SJCRH30 (cell line): ENCODE results near the gene CNTNAP3. TPM values are rescaled to one million over a fixed set of nuclear protein-coding genes. Genes with fewer than 3 reads are reported as not detected.
"Not testable (repeated sequence)": the region's sequence is repeated elsewhere in the genome, so short reads cannot be mapped to it uniquely, and the experiment has no call there.

Source experiments
- DNase-seq, 2 experiments: peaks; one replicate each; pipeline ENCODE4 v3.0.0-alpha.2; 2015 to 2020
- H3K27ac ChIP-seq: fragments of 250-450 bp; sonication (Bioruptor Pico); 2 replicates; pipeline ENCODE4 v1.5.1; 2020; ENCODE audit warnings: mild to moderate bottlenecking, moderate library complexity
- H3K27me3 ChIP-seq: fragments of 250-450 bp; sonication (Bioruptor Pico); 2 replicates; pipeline ENCODE4 v1.5.1; 2020; ENCODE audit warnings: mild to moderate bottlenecking, moderate library complexity
- H3K36me3 ChIP-seq: fragments of 250-450 bp; sonication (Bioruptor Pico); 2 replicates; pipeline ENCODE4 v1.5.1; 2020; ENCODE audit warnings: mild to moderate bottlenecking, moderate library complexity
- H3K4me1 ChIP-seq: fragments of 250-450 bp; sonication (Bioruptor Pico); 2 replicates; pipeline ENCODE4 v1.5.1; 2020; ENCODE audit warnings: mild to moderate bottlenecking, moderate library complexity
- H3K4me3 ChIP-seq: fragments of 250-450 bp; sonication (Bioruptor Pico); 2 replicates; pipeline ENCODE4 v1.5.1; 2020; ENCODE audit warnings: mild to moderate bottlenecking, moderate library complexity
- H3K9me3 ChIP-seq: fragments of 250-450 bp; sonication (Bioruptor Pico); replicated peaks from 2 replicates; pipeline ENCODE4 v1.5.1; 2020; ENCODE audit warnings: mild to moderate bottlenecking, moderate library complexity
- total RNA-seq: library from RNA; depleted of rRNA; stranded (reverse); fragments of >200 nt; shearing (Covaris generic); gene quantifications from 2 replicates; pipeline ENCODE4 v1.2.3, GENCODE V29; 2014

CNTNAP3 gene
- total RNA-seq, 1 experiment from 2014 or later, result 12.3 TPM

GRCh38 chr9:39108145-39108544 lies 179.8 kb downstream of the CNTNAP3 start:
- Histone ChIP-seq H3K27me3 (no peaks in the 10 kb centered on the region), H3K4me1 (no peaks in the 10 kb centered on the region), H3K27ac (no peak overlapping the region), H3K9me3 (no peaks in the 10 kb centered on the region), H3K4me3 (no peak overlapping the region), H3K36me3 (no peaks in the 10 kb centered on the region)
- no peak for DNase-seq

- not testable (repeated sequence) for H3K9me3 ChIP-seq, H3K4me1 ChIP-seq, H3K27ac ChIP-seq
These were observed 190.8 kb downstream of the CNTNAP3 start for GRCh38 chr9:39097208-39097607.

GRCh38 chr9:39085311-39085710 lies 202.7 kb downstream of the CNTNAP3 start:
- H3K27me3 ChIP-seq, H3K27ac ChIP-seq, H3K9me3 ChIP-seq, DNase-seq, H3K4me1 ChIP-seq, H3K36me3 ChIP-seq, H3K4me3 ChIP-seq: not testable (repeated sequence)

More at GRCh38 chr9:39097208-39097607, 190.8 kb downstream of the CNTNAP3 start:
- not testable (repeated sequence) for H3K27me3 ChIP-seq, H3K36me3 ChIP-seq, H3K4me3 ChIP-seq, DNase-seq

- DNase-seq, H3K27ac ChIP-seq, H3K9me3 ChIP-seq, H3K4me1 ChIP-seq, H3K27me3 ChIP-seq, H3K36me3 ChIP-seq, H3K4me3 ChIP-seq: not testable (repeated sequence)
These were observed 205.4 kb downstream of the CNTNAP3 start for GRCh38 chr9:39082574-39082973.

GRCh38 chr9:39080081-39080480 lies 207.9 kb downstream of the CNTNAP3 start:
- H3K4me1 ChIP-seq, H3K27me3 ChIP-seq, DNase-seq, H3K9me3 ChIP-seq, H3K36me3 ChIP-seq, H3K27ac ChIP-seq, H3K4me3 ChIP-seq: not testable (repeated sequence)

GRCh38 chr9:39078621-39079256 lies 209.2 kb downstream of the CNTNAP3 start:
- H3K36me3 ChIP-seq, H3K27me3 ChIP-seq, H3K4me3 ChIP-seq, DNase-seq, H3K9me3 ChIP-seq, H3K4me1 ChIP-seq, H3K27ac ChIP-seq: not testable (repeated sequence)

- H3K4me3 ChIP-seq, H3K27ac ChIP-seq, H3K4me1 ChIP-seq, H3K9me3 ChIP-seq, H3K36me3 ChIP-seq, DNase-seq, H3K27me3 ChIP-seq: not testable (repeated sequence)
These were observed 214.4 kb downstream of the CNTNAP3 start for GRCh38 chr9:39073537-39073936.

- not testable (repeated sequence) for H3K27me3 ChIP-seq, H3K27ac ChIP-seq, DNase-seq, H3K4me1 ChIP-seq, H3K36me3 ChIP-seq, H3K9me3 ChIP-seq, H3K4me3 ChIP-seq
These were observed 220.3 kb downstream of the CNTNAP3 start for GRCh38 chr9:39067683-39068082.

- DNase-seq, result peak in 1 of 2 experiments; percentile 37
- H3K36me3 ChIP-seq, H3K27me3 ChIP-seq, H3K27ac ChIP-seq, H3K4me3 ChIP-seq, H3K9me3 ChIP-seq, H3K4me1 ChIP-seq: not testable (repeated sequence)
These were observed 225.0 kb downstream of the CNTNAP3 start for GRCh38 chr9:39062966-39063365.

- not testable (repeated sequence) for H3K27me3 ChIP-seq, H3K27ac ChIP-seq, DNase-seq, H3K4me3 ChIP-seq, H3K9me3 ChIP-seq, H3K36me3 ChIP-seq, H3K4me1 ChIP-seq
These were observed 233.5 kb downstream of the CNTNAP3 start for GRCh38 chr9:39054453-39054852.

- H3K36me3 ChIP-seq, H3K27ac ChIP-seq, H3K27me3 ChIP-seq, H3K4me1 ChIP-seq, H3K9me3 ChIP-seq, DNase-seq, H3K4me3 ChIP-seq: not testable (repeated sequence)
These were observed 241.1 kb downstream of the CNTNAP3 start for GRCh38 chr9:39046833-39047232.

- not testable (repeated sequence) for DNase-seq
These were observed 245.6 kb downstream of the CNTNAP3 start for GRCh38 chr9:39042352-39042803.

GRCh38 chr9:39041774-39042173 lies 246.2 kb downstream of the CNTNAP3 start:
- not testable (repeated sequence) for H3K4me1 ChIP-seq, H3K27ac ChIP-seq, H3K4me3 ChIP-seq, H3K9me3 ChIP-seq, DNase-seq, H3K36me3 ChIP-seq, H3K27me3 ChIP-seq

More at GRCh38 chr9:39042352-39042803, 245.6 kb downstream of the CNTNAP3 start:
- H3K27ac ChIP-seq, H3K9me3 ChIP-seq, H3K36me3 ChIP-seq, H3K27me3 ChIP-seq, H3K4me1 ChIP-seq, H3K4me3 ChIP-seq: not testable (repeated sequence)

GRCh38 chr9:39039148-39039547 lies 248.8 kb downstream of the CNTNAP3 start:
- DNase-seq, H3K27ac ChIP-seq, H3K4me3 ChIP-seq, H3K9me3 ChIP-seq, H3K4me1 ChIP-seq, H3K36me3 ChIP-seq, H3K27me3 ChIP-seq: not testable (repeated sequence)

GRCh38 chr9:39038221-39038620 lies 249.7 kb downstream of the CNTNAP3 start:
- not testable (repeated sequence) for DNase-seq, H3K4me1 ChIP-seq, H3K27ac ChIP-seq, H3K9me3 ChIP-seq, H3K27me3 ChIP-seq, H3K4me3 ChIP-seq, H3K36me3 ChIP-seq

- not testable (repeated sequence) for DNase-seq, H3K27ac ChIP-seq, H3K27me3 ChIP-seq, H3K9me3 ChIP-seq, H3K36me3 ChIP-seq, H3K4me1 ChIP-seq, H3K4me3 ChIP-seq
These were observed 254.1 kb downstream of the CNTNAP3 start for GRCh38 chr9:39033849-39034248.
